ENCODE data around the gene MYD88.

DNA sequence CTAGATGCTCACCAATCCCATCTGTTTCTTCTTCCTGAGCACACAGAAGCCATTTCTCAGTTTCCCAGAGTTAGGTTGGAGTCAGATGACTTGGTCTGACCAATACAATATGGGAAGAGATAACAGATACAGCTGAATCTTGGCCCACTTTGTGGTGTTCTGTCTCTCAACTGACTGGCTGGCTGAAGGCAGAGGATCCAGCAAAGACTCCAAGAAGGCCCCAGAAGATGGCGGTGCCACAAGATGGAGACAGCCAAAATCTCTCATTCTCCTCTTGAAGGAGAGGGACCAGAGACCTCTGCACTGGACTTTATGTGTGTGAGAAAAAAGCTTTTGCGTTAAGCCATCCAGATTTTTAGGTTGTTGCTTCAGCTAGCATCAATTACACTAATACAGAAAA, 18.7 kb downstream of the MYD88 start:
- TF ChIP-seq, protein P1, sequence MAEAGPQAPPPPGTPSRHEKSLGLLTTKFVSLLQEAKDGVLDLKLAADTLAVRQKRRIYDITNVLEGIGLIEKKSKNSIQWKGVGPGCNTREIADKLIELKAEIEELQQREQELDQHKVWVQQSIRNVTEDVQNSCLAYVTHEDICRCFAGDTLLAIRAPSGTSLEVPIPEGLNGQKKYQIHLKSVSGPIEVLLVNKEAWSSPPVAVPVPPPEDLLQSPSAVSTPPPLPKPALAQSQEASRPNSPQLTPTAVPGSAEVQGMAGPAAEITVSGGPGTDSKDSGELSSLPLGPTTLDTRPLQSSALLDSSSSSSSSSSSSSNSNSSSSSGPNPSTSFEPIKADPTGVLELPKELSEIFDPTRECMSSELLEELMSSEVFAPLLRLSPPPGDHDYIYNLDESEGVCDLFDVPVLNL (CRISPR knock-in tag; IDR thresholded peaks at IDR 0.05; ENCODE audit: borderline replicate concordance, low read depth), result no peak
- TF ChIP-seq, protein P2, sequence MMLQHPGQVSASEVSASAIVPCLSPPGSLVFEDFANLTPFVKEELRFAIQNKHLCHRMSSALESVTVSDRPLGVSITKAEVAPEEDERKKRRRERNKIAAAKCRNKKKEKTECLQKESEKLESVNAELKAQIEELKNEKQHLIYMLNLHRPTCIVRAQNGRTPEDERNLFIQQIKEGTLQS (CRISPR knock-in tag; conservative IDR thresholded peaks at IDR 0.05), result no peak
- TF ChIP-seq, protein P3, sequence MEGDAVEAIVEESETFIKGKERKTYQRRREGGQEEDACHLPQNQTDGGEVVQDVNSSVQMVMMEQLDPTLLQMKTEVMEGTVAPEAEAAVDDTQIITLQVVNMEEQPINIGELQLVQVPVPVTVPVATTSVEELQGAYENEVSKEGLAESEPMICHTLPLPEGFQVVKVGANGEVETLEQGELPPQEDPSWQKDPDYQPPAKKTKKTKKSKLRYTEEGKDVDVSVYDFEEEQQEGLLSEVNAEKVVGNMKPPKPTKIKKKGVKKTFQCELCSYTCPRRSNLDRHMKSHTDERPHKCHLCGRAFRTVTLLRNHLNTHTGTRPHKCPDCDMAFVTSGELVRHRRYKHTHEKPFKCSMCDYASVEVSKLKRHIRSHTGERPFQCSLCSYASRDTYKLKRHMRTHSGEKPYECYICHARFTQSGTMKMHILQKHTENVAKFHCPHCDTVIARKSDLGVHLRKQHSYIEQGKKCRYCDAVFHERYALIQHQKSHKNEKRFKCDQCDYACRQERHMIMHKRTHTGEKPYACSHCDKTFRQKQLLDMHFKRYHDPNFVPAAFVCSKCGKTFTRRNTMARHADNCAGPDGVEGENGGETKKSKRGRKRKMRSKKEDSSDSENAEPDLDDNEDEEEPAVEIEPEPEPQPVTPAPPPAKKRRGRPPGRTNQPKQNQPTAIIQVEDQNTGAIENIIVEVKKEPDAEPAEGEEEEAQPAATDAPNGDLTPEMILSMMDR (IDR thresholded peaks at IDR 0.05), result no peak
